ENCODE data around the gene SETDB1.

SETDB1 gene

GRCh38 chr1:151011154-151011850, 85.1 kb downstream of the SETDB1 start:
- TF ChIP-seq CTCF (IDR thresholded peaks at IDR 0.05; ENCODE audit: low read depth, low read length): no peak
- no peak overlapping the region for H3K4me3 ChIP-seq (replicated peaks in 1 of 2; ENCODE audit: low read depth in 2 of 2, low read length in 2 of 2)
- no peak for DNase-seq (ENCODE audit: low read depth in 2 of 2)

GRCh38 chr1:151012684-151013471, 86.7 kb downstream of the SETDB1 start:
- DNase-seq (ENCODE audit: low read depth in 2 of 2): peak; percentile 45 to 77
- no peak for TF ChIP-seq CTCF (IDR thresholded peaks at IDR 0.05; ENCODE audit: low read depth, low read length)
- no peak overlapping the region for H3K4me3 ChIP-seq (replicated peaks in 1 of 2; ENCODE audit: low read depth in 2 of 2, low read length in 2 of 2)

- no peak overlapping the region for H3K4me3 ChIP-seq (replicated peaks in 1 of 2; ENCODE audit: low read depth in 2 of 2, low read length in 2 of 2)
- TF ChIP-seq CTCF (IDR thresholded peaks at IDR 0.05; ENCODE audit: low read depth, low read length): peak; percentile 0
- peak; percentile 37 to 90 for DNase-seq (ENCODE audit: low read depth in 2 of 2)
Measured at GRCh38 chr1:151013518-151013917, 87.4 kb downstream of the SETDB1 start.

Measured in cardiac fibroblast (primary cell).